GM18499 (cell line): ENCODE results near the gene UBE2U.

Source experiments
- ATAC-seq: cut with Tn5 transposase; IDR thresholded peaks from one replicate; pipeline ENCODE4 v1.9.1; 2021; ENCODE audit warnings: moderate number of reproducible peaks; ENCODE audit not compliant: insufficient read depth, unreplicated experiment

UBE2U gene

DNA sequence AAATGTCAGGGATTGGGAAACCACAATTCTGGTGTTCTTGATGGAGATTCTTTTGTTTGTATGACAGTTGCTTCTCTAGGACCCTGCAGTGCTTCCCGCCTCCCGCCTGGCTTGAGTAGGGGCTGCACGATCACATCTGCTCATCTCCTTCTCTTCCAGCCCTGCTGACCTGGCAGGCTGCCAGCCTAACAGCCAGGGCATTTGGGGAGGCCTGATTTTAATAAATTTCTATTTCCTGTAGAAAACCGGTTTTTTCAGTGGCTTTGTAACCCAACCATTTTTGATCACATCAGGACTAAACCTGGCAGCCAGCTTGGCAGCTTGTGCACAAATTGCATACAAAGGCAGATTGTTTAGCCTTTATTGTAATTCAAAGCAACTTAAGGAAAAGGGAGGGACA, 78.9 kb downstream of the UBE2U start:
- no peak for ATAC-seq

DNA sequence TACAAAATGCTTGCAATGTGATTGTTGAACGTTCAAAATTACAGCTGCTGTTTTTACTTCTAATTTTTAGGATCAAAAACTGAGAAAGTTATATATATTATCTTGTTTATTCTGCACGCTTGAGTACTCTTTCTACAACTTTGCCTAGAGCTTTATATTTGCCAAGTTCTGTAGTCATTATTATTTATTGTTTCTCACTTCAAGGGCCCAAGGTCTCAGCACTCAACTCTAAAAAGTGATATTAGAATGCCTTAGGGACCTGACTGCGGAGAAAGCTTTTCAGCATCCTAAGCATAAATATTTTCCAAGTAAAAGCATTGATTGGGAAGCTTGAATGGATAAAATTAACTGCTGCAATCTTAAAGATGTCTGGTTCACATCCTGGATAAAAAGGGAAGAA, 83.6 kb downstream of the UBE2U start:
- ATAC-seq, result no peak

DNA sequence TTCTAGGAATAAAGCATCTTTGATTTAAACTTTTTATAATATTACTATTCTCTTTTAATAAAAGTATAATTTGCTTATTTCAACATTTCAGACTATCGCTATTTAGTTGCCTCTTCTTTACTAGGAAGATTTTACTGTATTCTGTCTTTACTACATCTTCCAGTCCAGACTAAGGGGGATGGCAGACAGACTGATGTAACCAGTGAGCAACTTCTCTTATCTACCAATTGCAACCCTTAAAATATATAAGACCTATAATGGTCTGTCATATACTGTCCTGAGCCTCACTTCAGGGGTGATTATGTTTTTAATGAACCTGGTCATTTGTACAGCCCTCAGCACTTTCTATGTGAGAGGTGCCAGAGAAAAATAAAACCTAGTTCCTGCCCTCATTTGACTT, 87.0 kb downstream of the UBE2U start:
- no peak for ATAC-seq

DNA sequence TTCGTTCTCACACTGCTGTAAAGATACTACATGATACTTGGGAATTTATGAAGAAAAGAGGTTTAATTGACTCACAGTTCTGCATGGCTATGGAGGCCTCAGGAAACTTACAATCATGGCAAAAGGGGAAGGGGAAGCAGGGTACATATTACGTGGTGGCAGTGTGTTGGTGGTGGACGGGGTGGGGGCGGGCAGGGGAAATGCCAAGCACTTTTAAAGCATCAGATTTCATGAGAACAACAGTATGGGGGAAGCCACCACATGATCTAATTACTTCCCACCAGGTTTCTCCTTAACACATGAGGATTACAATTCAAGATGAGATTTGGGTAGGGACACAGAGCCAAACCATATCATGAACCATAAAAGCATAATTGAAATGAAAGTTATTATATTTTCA, 88.5 kb downstream of the UBE2U start:
- ATAC-seq, result no peak

DNA sequence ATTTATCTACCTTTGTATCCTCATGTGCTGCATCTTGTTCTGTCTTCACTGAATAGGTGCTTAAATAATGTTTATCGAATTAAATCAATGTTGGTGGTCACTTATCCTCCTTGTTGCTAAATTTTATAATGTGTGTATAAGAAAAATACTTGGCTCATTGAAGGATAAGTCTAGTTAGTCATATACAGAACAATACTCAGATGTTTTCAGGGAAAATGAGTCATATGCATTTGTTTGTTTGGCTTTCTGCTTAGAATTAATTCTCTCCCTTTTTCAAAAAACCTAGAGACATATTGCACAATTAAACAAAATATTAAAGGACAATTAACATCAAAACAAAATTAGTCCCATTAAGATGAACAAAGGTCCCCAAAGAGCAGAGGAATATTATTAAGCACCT, 89.0 kb downstream of the UBE2U start:
- ATAC-seq, result no peak

DNA sequence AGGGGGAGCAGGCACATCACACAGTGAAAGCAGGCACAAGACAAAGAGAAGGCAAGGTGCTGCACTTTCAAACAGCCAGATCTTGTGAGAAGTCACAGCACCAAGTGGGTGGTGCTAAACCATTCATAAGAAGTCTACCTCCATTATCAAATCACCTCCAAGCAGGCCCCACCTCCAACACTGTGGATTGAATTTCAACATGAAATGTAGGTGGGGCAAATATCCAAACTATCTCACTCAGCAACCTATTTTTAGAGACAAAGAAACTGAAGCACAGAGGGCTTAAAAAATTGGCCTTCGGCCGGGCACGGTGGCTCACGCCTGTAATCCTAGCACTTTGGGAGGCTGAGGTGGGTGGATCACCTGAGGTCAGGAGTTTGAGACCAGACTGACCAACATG, 90.4 kb downstream of the UBE2U start:
- no peak for ATAC-seq

DNA sequence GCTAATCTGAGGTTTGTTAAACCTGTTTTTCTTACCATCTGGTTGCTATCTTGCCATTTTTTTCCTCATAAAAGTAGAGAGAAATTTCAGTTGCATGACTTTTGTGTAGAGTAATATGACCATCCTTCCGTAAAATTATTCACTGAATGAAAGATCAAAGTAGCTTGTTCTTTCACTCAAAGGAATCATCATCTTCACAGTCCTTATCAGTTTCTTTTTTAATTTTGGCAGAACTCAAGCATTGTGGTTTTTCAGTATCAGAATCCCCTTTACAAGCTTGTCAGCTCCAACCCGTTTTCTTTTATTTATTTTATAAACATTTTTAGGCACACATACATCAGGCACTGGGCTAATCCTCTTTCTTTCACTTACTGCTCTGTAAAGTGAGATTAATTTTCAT, 91.7 kb downstream of the UBE2U start:
- ATAC-seq, result no peak

DNA sequence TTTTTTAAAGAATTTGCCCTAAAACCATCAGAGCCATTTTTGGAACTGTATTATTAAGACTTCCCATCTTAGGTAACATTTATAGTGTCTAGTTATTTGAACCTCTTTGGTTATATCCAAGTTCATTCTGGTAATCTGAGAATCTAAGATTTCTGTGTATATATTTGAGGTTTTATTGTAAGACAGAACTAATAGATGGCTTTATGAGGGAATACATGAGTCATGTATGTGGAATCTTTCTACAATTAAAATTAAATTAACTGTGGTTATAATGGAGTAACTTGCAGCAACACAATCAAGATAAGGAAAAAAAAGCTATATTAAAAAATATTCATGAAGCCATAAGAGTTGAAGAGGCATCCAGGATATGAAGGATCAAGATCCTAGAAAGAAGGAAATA, 92.1 kb downstream of the UBE2U start:
- no peak for ATAC-seq

DNA sequence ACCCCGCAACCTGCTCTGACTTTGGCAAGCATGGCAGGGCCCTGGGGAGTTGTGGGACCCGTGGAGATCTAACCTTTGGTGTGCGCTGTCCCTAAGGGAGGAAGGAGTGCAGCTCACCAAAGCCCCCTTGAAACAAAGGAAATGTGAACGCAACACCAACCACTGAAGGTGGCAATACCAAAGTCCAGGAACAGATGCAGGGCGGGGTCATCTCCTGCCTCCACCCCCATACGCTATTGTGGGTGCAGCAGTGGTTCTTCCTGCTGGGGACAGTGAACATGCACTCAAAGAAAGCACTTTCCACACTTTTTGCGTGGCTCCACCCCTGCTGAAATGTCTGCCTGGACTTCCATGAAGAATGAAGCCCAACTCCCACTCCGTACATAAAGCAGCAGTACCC, 93.0 kb downstream of the UBE2U start:
- no peak for ATAC-seq

DNA sequence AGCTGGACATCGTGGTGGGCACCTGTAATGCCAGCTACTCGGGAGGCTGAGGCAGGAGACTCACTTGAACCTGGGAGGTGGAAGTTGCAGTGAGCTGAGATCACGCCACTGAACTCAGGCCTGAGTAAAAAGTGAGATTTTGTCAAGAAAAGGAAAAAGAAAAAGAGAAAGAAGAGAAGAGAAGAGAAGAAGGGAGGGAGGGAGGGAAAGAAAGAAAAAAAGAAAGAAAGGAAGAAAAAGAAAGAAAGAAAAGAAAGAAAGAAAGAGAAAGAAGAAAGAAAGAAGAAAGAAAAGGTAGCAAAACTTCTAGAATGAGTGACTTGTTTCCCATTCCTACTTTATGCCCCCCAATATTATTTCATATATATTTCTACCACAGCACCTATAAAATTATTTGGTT, 98.8 kb downstream of the UBE2U start:
- ATAC-seq, result no peak

DNA sequence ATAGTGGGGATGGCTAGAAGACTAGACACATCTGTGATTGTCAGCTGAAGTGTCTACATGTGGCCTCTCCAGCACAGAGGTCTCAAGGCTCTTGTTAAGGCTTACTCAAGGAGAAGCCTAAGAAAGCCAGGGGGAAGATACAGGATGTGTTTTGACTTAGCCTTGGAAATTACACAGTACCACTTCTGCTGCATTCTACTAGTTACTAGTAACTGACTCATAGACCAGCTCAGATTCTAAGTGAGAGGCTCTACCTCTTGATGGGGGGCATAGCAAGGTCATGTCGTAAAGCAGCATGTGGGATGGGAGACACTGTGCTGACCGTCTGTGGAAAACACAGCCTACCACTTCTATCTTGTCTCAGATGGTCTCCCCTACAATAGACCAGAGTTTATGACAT, 99.5 kb downstream of the UBE2U start:
- ATAC-seq, result no peak

DNA sequence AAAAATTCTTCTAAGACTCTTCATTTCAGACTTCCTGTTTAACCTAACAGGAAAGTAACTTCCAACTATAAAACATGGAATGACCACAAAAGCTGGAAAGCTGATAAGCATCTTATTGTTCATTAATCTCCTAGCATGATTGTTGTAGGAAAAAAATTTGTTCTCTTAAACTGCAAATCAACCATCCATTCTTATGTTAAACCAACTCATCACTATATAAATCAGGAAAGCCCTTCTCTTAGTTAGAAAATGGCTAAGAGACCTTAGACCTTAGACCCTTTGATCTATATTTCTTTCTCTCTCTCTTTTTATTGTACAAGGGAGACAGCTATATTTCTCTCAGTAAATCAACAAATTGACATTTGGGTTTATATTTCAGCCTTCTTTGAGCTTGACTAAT, 101.4 kb downstream of the UBE2U start:
- ATAC-seq, result no peak

DNA sequence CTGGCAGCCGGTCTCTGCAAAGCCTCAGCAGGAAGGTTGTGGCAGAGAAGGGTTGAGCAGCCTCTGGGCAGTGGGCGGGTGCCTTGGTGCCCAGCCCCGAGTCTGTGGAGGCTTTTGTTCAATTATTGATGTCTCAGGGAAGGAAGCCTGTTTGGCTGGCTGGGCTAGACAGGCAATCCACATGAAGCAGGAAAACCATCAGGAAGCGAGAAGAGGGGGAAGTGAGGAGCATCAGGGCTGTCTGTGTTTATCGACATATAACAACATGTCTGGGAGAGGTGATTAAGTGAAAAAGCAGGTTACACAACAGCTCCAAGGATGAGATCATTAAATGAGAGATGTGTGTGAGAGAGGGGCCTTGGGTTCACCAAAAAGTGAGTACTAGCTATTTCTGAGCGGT, 105.4 kb downstream of the UBE2U start:
- no peak for ATAC-seq

DNA sequence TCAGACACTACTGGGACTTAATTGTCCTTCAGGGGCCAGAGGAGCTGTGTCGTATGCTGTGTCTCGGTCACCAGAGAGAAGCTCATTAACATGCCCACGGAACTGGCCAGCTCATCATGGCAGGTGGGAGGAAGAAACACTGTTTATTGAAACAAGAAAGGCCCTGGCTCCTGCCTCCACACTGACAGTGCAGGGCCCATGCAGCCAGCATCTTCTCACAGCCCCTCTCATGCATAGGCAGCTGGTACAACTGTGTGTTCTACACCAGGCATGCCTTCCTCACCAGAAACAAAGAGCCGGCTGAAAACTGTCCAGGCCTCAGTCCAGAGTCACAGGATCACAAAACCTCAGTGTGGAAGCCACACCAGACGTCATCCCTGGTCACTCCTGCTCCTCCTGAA, 106.0 kb downstream of the UBE2U start:
- no peak for ATAC-seq

DNA sequence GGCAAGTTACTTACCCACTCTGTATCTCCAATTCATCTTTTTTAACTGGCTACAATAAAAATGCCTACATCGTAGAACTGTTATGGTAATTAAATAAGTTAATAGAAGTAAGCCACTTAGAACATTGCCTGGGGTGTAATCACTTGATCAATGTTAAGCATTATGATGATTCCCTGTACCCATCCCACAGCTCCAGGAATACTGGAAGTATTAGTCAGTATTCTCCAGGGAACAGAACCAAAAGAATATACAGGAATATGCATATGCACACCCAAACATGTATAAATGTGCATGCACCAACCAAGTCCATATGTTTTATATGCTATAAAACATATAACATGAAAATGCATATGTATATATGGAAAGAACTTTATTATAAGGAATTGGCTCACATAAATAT, 107.3 kb downstream of the UBE2U start:
- no peak for ATAC-seq

DNA sequence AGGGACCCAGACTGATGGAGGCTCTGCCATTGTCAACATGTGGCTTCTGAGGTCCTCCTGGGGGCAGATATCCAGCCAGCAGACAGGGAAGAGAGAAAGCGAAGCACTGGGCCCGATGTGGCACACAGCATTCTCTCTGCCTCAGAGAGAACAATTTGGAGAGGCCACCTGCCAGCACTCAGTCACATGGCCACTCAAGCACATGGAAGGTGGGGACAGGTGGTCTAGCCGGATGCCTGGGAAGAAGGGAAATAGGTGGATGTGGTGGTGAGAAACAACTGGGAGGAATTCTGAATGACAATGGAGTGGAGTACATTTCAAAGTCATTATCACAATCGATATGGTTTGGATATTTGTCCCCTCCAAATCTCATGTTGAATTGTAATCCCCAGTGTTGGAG, 109.0 kb downstream of the UBE2U start:
- ATAC-seq, result no peak

DNA sequence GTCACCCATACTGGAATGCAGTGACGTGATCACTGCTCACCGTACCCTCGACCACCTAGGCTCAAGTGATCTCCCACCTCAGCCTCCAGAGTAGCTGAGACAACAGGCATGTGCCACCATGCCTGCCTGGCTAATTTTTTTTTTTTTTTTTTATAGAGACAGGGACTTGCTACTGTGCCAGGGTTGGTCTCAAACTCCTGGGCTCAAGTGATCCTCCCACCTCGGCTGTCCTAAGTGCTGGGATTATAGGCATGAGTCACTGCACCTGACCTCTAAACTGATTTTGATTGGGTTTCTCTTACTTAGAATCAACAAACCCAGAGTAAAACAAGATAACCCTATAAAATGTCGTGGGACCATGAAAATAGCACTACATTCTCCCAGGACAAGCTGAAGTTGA, 112.0 kb downstream of the UBE2U start:
- no peak for ATAC-seq
